NOMO-1 treated with DMSO at 0.1 percent for 48 hours (cell line): Measurements from ENCODE around the gene ADIRF.
"Not testable (repeated sequence)": the region's sequence is repeated elsewhere in the genome, so short reads cannot be mapped to it uniquely, and the experiment has no call there.

Experiments used
- DNase-seq: peaks from one replicate; lab custom pipeline; 2025; ENCODE audit not compliant: unreplicated experiment; lab: John Stamatoyannopoulos, UW

The ADIRF gene

GRCh38 chr10:86945361-86946212, 22.7 kb upstream of the ADIRF start:
- no peak for DNase-seq

GRCh38 chr10:86946213-86947155, 21.8 kb upstream of the ADIRF start:
- no peak for DNase-seq

- not testable (repeated sequence) for DNase-seq
These were observed 20.5 kb upstream of the ADIRF start for GRCh38 chr10:86947806-86948205.

- DNase-seq: no peak
These were observed 17.9 kb upstream of the ADIRF start for GRCh38 chr10:86950349-86950748.

GRCh38 chr10:86951184-86951761, 17.0 kb upstream of the ADIRF start:
- DNase-seq: no peak

GRCh38 chr10:86952106-86952505, 16.2 kb upstream of the ADIRF start:
- DNase-seq: no peak

GRCh38 chr10:86952697-86953096, 15.6 kb upstream of the ADIRF start:
- DNase-seq: not testable (repeated sequence)

- DNase-seq: no peak
These were observed 14.3 kb upstream of the ADIRF start for GRCh38 chr10:86953747-86954680.

GRCh38 chr10:86954681-86955500, 13.4 kb upstream of the ADIRF start:
- no peak for DNase-seq

- DNase-seq: no peak
These were observed 12.6 kb upstream of the ADIRF start for GRCh38 chr10:86955501-86956194.

GRCh38 chr10:86956195-86956847, 12.0 kb upstream of the ADIRF start:
- no peak for DNase-seq

GRCh38 chr10:86956848-86957448, 11.3 kb upstream of the ADIRF start:
- no peak for DNase-seq

- no peak for DNase-seq
These were observed 10.7 kb upstream of the ADIRF start, which contains the start of gene MMRN2 for GRCh38 chr10:86957471-86958115. Gene MMRN2, minus strand, starts transcription at chr10:86957615. Its CDS starts 74 bp downstream, at chr10:86957541.

GRCh38 chr10:86958116-86958900, 10.0 kb upstream of the ADIRF start, which contains the start of gene SNCG:
Gene SNCG, plus strand, starts transcription at chr10:86958599. Its CDS starts 99 bp downstream, at chr10:86958698.
- no peak for DNase-seq

GRCh38 chr10:86958901-86959736, 9.2 kb upstream of the ADIRF start:
- DNase-seq: no peak

- DNase-seq: no peak
These were observed 8.6 kb upstream of the ADIRF start for GRCh38 chr10:86959737-86960002.
